Measurements from ENCODE around the gene BTN2A1. TPM values are rescaled to one million over a fixed set of nuclear protein-coding genes. Genes with fewer than 3 reads are reported as not detected.

BTN2A1 gene
- total RNA-seq, 1 experiment from 2014 or later, result 11.2 TPM

DNA sequence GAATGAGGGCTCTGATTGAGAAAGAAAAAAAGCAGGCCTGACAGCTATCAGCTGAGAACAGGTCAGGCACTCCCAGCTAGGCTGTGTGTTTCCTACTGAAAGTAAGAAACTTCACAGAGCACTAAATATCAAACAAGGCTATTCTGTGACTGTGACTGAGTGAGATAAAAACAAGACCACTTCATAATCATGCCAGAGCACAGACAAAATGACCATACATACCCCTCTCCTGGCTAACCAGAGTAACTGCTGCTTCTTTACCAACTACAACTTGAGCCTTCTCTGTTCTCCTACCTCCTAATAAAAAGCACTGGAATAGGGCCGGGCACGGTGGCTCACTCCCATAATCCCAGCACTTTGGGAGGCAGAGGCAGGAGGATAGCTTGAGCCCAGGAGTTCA, 35.5 kb downstream of the BTN2A1 start:
- H2AFZ ChIP-seq (ENCODE audit: low read depth, low read length, poor library complexity, severe bottlenecking), result no peak overlapping the region
- no peak overlapping the region for H3K9ac ChIP-seq (ENCODE audit: low read length)
- TF ChIP-seq SIN3A (IDR thresholded peaks at IDR 0.05; ENCODE audit: low read depth) (no peak), EGR1 (IDR thresholded peaks at IDR 0.05; ENCODE audit: low read depth) (no peak), RAD21 (IDR thresholded peaks at IDR 0.05; ENCODE audit: low read depth) (peak; percentile 39; the same call in 1 of the 2 replicates), CBX3 (IDR thresholded peaks at IDR 0.05; ENCODE audit: low read depth) (no peak), FOSL1 (IDR thresholded peaks at IDR 0.05; ENCODE audit: low read depth) (no peak), EZH2 (IDR thresholded peaks at IDR 0.05) (no peak)
- TF ChIP-seq, protein P1, sequence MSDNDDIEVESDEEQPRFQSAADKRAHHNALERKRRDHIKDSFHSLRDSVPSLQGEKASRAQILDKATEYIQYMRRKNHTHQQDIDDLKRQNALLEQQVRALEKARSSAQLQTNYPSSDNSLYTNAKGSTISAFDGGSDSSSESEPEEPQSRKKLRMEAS (IDR thresholded peaks at IDR 0.05), result no peak
- TF ChIP-seq, protein P2, sequence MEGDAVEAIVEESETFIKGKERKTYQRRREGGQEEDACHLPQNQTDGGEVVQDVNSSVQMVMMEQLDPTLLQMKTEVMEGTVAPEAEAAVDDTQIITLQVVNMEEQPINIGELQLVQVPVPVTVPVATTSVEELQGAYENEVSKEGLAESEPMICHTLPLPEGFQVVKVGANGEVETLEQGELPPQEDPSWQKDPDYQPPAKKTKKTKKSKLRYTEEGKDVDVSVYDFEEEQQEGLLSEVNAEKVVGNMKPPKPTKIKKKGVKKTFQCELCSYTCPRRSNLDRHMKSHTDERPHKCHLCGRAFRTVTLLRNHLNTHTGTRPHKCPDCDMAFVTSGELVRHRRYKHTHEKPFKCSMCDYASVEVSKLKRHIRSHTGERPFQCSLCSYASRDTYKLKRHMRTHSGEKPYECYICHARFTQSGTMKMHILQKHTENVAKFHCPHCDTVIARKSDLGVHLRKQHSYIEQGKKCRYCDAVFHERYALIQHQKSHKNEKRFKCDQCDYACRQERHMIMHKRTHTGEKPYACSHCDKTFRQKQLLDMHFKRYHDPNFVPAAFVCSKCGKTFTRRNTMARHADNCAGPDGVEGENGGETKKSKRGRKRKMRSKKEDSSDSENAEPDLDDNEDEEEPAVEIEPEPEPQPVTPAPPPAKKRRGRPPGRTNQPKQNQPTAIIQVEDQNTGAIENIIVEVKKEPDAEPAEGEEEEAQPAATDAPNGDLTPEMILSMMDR (IDR thresholded peaks at IDR 0.05 in 2 of 3, conservative IDR thresholded peaks at IDR 0.05 in 1 of 3; ENCODE audit: borderline replicate concordance in 1 of 3, insufficient read depth in 1 of 3, low read depth in 2 of 3, low read length in 2 of 3), result peak; percentile 6 to 32 (median 24); a peak in 1 of 6 replicates
- TF ChIP-seq, protein P3, sequence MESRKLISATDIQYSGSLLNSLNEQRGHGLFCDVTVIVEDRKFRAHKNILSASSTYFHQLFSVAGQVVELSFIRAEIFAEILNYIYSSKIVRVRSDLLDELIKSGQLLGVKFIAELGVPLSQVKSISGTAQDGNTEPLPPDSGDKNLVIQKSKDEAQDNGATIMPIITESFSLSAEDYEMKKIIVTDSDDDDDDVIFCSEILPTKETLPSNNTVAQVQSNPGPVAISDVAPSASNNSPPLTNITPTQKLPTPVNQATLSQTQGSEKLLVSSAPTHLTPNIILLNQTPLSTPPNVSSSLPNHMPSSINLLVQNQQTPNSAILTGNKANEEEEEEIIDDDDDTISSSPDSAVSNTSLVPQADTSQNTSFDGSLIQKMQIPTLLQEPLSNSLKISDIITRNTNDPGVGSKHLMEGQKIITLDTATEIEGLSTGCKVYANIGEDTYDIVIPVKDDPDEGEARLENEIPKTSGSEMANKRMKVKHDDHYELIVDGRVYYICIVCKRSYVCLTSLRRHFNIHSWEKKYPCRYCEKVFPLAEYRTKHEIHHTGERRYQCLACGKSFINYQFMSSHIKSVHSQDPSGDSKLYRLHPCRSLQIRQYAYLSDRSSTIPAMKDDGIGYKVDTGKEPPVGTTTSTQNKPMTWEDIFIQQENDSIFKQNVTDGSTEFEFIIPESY (IDR thresholded peaks at IDR 0.05; ENCODE audit: extremely low read depth, insufficient replicate concordance, low read length), result no peak
- H3K9me3 ChIP-seq (ENCODE audit: control insufficient read depth in 1 of 2, insufficient read depth in 1 of 2, low read depth in 1 of 2, low read length in 2 of 2), result no peaks in the 10 kb centered on the region
- DNase-seq (ENCODE audit: low read depth, low spot score) (no peak), ATAC-seq (peak; percentile 72)
- H3K36me3 ChIP-seq (ENCODE audit: control insufficient read depth in 1 of 2, insufficient read depth in 2 of 2, low read length in 2 of 2), result no peaks in the 10 kb centered on the region
- no peaks in the 10 kb centered on the region for H3K79me2 ChIP-seq (ENCODE audit: insufficient read depth, low read length)
- POLR2A ChIA-PET, result no interaction called here
- H3K4me1 ChIP-seq (ENCODE audit: control insufficient read depth in 1 of 2, insufficient read depth in 2 of 2, low read length in 2 of 2), result no peaks in the 10 kb centered on the region
- H3K9me2 ChIP-seq (ENCODE audit: insufficient read depth), result no peaks in the 10 kb centered on the region
- H3K27me3 ChIP-seq (ENCODE audit: insufficient read depth, low read length), result no peaks in the 10 kb centered on the region
- no peak overlapping the region for H3K4me2 ChIP-seq (ENCODE audit: low read length)
- H4K20me1 ChIP-seq (ENCODE audit: insufficient read depth), result no peaks in the 10 kb centered on the region
- BruUV-seq (replicated peaks), result no TSS peak
- RAD21 ChIA-PET (ENCODE audit: low non-redundant PET in 1 of 2, low total read pairs in 2 of 2, uncharacterized antibody in 2 of 2, unreplicated experiment in 2 of 2), result interaction anchor here in 1 of 2 experiments (1.1 kb wide), 1 partner anchor 151 kb away, joined by 3 read pairs; no protein-coding TSS in a partner anchor
- CTCF ChIA-PET, result no interaction called here
- no peak overlapping the region for H3K27ac ChIP-seq (ENCODE audit: low read depth, low read length)
- intact Hi-C loops (cut with micrococcal nuclease), result no loop called here
- H3K4me3 ChIP-seq (replicated peaks in 1 of 2; ENCODE audit: low read depth in 1 of 2, low read length in 2 of 2), result no peak overlapping the region
